GM21576 (cell line): ENCODE data around the gene TIMP2.
"Not testable (repeated sequence)": the region's sequence is repeated elsewhere in the genome, so short reads cannot be mapped to it uniquely, and the experiment has no call there.

Source experiments
- ATAC-seq: cut with Tn5 transposase; IDR thresholded peaks from one replicate; pipeline ENCODE4 v1.9.1; 2021; ENCODE audit warnings: mild to moderate bottlenecking, moderate library complexity; ENCODE audit not compliant: unreplicated experiment

The TIMP2 gene

GRCh38 chr17:78873519-78874340 lies 51.5 kb downstream of the TIMP2 start:
- no peak for ATAC-seq

DNA sequence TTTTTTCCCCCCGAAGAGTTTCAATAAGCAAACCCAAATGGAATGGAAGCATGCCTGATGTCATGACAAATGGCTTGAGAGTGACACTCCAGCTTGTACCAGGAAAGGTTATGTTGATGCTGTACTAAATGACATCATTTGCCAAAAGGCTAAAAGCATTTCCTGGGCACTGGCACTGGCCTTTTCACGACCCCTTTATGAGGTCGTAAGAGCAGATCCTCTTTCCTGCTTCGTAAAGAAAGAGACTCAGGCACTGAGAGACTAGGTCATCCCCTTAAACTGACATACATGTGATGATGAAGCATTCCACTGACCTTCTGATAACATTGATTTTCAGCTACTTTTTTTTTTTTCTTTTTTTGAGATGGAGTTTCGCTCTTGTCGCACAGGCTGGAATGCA lies 52.7 kb downstream of the TIMP2 start:
- ATAC-seq = no peak

DNA sequence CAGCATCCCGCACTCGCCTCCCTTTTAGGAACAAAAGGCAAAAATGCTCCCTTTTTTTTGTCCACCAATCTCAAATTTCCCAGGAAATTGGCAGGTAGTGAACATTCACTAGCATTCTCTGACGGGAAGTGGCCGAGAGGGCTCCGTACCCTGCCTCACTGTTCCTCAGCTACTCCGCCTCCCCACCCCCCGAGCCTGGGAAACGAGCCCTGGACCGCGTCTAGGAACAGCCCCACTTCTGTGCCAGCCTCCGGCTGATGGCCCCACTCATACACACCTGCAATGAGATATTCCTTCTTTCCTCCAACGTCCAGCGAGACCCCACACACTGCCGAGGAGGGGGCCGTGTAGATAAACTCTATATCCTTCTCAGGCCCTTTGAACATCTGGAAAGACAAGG lies 54.6 kb downstream of the TIMP2 start:
- ATAC-seq = no peak

DNA sequence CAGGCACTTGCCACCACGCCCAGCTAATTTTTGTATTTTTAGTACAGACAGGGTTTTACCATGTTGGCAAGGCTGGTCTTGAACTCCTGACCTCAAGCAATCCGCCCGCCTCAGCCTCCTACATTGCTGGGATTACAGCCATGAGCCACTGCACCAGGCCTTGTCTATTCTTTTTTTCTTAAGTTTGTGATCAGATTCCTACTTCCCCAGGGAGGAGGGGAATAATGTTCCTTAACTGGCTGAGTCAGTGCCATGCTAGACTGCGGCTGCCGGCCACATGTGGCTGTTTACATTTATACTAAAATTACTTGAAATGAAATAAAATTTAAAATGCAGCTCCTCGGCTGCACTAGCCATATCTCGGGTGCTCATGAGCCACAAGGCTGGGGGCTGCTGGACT lies 56.8 kb downstream of the TIMP2 start:
- no peak for ATAC-seq

- not testable (repeated sequence) for ATAC-seq
These were observed 58.1 kb downstream of the TIMP2 start for GRCh38 chr17:78867046-78867445.

DNA sequence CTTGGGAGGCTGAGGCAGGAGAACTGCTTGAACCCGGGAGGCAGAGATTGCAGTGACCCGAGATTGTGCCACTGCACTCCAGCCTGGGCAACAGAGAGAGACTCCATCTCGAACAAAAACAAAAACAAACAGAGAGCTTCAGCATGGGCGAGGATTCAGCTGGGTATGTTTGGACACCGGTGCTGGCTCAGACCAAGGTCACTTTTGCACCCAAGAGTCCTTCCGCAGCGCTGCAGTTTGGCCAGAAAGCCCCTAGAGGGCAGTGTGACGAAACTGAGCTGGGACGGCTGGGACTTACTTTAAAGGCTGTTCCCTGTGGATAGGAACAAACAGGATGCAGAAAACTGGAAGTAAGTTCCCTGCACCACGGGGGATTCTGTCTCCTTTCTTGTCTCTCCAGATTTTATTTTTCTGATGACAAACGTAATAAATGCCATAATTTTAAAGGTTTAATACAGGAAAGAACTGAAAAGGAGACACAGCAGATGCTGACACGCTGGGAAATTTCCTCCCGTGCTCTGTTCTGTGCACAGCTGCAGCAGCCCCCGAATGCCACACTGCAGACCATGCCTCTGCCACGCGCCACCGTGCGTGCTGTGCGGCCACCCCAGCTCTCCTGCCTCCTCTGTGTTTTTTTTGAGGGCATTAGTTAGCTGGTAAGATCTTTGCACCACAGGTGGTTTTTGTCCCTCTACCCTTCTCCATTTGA lies 59.4 kb downstream of the TIMP2 start:
- ATAC-seq = no peak

DNA sequence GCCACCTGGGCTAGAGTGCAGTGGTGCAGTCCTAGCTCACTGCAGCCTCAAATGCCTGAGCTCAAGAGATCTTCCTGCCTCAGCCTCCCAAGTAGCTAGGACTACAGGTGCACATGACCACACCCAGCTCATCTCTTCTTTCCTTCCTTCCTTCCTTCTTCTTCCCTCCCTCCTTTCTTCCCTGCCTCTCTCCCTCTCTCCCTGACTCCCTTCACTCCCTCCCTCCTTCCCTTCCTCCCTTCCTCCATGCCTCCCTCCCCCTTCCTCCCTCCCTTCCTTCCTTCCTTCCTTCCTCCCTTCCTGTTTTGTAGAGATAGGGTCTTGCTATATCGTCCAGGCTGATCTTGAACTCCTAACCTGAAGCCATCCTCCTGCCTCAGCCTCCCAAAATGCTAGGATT lies 61.1 kb downstream of the TIMP2 start:
- no peak for ATAC-seq

- no peak for ATAC-seq
These were observed 62.8 kb downstream of the TIMP2 start for GRCh38 chr17:78862073-78863023.

- ATAC-seq = no peak
These were observed 64.0 kb downstream of the TIMP2 start for GRCh38 chr17:78861229-78861628.

DNA sequence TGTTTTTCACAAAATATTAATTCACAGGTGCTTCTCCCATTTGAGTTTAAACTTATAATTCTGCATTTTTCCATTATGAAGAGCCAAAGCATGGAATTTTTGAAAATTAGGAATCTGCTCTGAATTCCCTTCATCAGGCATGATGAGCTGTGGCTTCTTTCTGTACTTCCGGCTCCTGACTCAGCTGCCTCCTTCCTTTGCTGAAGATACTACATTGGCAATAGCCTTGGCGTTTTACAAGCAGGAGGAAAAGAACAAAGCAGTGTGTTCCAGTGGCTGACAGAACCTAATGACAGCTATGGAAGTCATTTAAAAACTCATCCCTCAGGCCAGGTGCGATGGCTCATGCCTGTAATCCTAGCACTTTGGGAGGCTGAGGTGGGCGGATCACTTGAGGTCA lies 66.1 kb downstream of the TIMP2 start:
- no peak for ATAC-seq

- ATAC-seq = no peak
These were observed 67.9 kb downstream of the TIMP2 start for GRCh38 chr17:78857266-78857665.

- no peak for ATAC-seq
These were observed 69.5 kb downstream of the TIMP2 start for GRCh38 chr17:78855561-78856165.

- no peak for ATAC-seq
These were observed 70.7 kb downstream of the TIMP2 start for GRCh38 chr17:78854508-78854907.

DNA sequence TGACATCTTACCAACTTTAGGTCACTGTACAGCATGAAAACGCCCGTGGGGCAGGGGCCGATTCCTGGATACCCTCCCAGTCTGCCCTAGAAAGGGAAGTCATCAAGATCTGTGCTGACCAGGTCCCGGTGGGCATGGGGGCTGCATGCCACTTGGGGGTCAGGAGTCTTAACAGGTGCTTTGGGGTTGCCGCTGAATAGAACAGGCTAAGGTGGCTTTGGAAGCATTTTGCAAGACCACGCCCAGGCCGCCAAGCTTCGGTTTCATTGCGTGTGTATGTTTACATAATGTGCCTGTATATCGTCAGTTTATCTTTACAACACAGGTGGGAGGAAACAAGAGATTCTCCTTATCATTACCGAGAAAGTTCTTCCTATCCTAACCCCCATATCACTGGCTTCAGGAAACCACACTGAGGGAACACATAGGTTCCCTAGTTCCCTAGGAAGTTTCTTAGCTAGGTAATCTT lies 71.2 kb downstream of the TIMP2 start:
- no peak for ATAC-seq

DNA sequence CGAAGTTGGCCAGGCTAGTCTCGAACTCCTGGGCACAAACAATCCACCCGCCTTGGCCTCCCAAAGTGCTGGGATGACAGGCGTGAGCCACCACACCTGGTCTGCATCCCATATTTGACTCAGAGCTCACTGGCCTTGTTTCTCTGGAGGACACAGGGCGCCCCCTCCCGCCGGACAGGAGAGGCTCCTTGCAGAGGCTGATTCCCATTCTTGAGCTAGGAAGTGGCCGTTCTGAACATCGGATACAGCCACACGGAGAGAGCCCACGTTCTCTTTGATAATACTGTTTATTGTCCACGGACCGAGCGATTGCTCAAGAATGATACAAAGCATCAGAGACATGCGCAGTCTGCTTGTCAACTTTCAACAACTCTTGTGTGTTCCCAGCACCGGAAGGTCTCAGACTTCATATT lies 72.5 kb downstream of the TIMP2 start:
- no peak for ATAC-seq

GRCh38 chr17:78849026-78849425 lies 76.2 kb downstream of the TIMP2 start:
- no peak for ATAC-seq

- no peak for ATAC-seq
These were observed 78.1 kb downstream of the TIMP2 start for GRCh38 chr17:78847052-78847451.

- no peak for ATAC-seq
These were observed 80.7 kb downstream of the TIMP2 start for GRCh38 chr17:78844301-78845005.

- no peak for ATAC-seq
These were observed 82.2 kb downstream of the TIMP2 start for GRCh38 chr17:78842881-78843565.
